NCI-H187 treated with DMSO at 0.1 percent for 48 hours (cell line): ENCODE measurements around the gene PMEPA1.

ENCODE experiments used
- DNase-seq: peaks from one replicate; lab custom pipeline; 2025; lab: John Stamatoyannopoulos, UW

PMEPA1 gene

DNA sequence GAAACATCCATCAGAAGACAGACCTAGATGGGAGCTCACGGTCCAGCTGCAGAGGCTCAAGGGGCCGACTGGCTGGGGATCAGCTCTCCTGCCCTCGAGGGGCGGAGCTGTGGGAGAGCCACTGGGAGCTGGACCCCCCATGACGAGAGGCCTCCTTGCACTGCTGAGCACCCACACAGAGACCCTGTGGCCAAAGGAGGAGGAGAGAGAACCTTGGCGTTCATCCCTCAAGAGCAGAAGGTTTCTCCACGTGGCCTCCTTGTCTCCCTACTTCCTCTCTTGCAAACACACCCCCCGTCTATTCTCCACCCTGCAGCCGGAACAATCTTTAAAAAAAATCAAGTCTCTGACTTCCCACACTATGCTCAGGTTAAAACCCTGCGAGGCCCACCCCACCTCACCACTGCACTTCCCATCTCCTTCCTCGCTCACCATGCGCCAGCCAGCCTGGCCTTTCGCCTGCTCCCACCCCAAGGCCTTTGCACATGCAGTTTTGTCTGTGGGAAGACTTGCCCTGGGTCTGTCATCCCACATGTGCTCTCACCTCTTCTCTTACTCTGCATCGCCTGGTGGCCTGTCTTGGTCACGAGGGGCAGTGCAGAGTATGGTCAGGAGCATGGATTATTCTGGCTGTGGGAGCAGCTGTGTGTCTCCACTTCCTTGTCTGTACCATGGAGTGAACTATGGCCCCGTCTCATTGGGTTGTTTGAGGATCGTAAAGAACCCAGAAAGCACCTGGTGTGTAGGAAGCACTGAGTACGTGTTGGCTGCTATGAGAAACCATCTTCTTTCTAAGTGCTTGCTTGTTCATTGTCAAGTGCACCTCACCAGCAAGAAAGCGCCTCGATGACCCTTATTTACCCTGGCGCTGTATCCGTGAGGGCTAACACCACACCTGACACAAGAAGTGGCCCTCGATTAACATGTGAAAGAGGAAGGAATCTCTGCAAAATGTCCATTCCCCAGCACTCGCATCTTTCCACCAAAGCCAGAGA lies 32.9 kb downstream of the PMEPA1 start:
- DNase-seq: peak; percentile 79

DNA sequence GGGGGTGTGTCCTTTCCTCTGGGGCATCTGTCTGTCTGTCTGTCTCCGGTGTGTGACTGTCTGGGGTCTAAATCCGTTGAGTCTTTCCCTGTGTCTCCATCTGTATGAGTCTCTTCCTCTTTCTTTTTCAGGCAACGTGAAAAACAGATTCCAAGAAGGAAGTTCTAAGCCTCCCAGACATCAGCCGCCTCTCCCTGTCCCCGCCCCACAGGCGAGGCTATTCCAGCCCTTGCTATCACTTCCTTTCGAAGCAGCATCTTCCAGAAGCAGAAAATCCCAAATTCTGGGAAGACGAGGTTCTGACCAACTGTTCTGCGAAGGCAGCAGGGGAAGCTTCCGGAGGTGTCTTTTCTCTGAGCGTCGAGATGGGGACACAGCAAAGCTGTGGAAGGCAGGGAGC lies 34.0 kb downstream of the PMEPA1 start:
- DNase-seq: no peak

DNA sequence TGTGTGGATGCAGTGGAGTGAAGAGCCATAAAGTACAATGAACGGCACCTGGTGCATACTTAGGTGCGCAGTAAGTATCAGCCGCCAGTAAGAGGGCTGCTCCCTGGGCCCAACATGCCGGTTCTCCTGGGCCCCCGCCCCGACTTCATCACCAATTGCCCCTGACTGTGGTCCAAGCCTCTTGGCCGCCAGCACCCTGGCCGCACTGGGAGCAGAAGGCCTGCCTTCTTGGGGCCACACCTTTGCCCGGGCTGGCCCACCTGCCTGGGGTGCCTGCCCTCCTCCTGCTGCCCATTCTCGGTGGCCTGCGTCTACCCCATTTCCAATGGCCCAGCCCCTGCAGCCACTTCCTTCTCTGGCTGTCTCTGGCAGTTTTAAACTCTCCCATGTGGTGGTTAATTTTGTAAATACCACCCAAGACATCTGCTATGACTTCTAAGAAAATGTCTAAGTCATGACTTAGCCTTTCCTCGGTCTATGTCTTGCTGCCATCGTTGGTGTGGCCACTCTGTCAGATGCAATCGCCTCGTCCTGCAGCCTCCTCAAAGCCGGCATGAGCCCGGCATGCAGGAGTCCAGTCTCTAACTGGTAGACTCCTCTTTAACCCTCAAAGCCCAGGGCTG lies 36.8 kb downstream of the PMEPA1 start:
- no peak for DNase-seq

DNA sequence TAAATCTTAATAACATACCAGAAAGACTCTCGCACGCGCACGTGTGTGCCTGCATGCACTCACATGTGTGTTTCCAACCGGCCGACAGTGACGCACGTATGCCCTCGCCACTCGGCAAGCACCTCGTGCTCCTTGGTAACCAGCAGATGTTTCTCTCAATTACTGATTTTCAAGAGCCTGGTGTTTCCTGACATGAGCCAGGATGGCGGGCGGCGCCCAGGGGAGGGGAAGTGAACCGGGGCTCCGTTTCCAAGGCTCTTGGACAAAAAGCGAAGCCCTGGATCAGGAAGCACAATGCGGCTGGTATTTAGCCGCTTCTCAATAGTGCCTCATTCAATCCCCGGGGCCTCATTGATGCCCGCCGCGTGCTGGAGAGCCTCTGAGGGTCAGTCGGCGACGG lies 37.7 kb downstream of the PMEPA1 start:
- peak; percentile 83 for DNase-seq

DNA sequence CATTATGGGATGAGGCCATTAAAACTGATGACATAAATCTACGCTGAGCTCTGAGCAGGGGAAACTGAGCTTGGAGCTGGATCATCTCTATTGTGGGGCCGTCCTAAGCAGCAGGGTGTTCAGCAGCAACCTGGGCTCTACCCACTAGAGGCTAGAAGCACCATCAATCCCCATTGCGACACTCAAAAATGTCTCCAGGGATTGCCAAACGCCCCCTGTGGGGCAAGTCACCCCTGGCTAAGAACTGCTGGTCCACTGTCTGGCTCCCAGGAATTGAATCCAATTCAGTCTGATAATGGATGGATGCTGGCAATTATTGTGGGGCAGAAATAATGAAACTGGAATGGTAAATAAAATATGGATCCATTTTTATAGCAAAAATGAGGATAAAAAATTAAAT lies 38.2 kb downstream of the PMEPA1 start:
- no peak for DNase-seq

DNA sequence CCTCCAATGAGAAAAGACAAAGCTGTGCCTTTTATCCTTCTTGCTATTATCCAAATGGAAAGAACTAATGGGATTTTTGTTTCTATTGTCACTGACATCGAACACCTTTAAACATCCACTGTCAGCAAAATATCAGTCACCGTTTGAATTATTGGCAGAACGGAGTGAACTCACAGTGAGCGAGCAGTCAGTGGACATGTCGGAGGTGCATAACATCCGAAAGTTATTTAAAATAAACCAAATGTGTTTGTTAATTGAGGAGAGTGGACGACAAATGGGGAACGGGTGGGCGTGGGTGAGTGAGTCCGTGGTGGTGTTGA lies 38.8 kb downstream of the PMEPA1 start:
- no peak for DNase-seq

DNA sequence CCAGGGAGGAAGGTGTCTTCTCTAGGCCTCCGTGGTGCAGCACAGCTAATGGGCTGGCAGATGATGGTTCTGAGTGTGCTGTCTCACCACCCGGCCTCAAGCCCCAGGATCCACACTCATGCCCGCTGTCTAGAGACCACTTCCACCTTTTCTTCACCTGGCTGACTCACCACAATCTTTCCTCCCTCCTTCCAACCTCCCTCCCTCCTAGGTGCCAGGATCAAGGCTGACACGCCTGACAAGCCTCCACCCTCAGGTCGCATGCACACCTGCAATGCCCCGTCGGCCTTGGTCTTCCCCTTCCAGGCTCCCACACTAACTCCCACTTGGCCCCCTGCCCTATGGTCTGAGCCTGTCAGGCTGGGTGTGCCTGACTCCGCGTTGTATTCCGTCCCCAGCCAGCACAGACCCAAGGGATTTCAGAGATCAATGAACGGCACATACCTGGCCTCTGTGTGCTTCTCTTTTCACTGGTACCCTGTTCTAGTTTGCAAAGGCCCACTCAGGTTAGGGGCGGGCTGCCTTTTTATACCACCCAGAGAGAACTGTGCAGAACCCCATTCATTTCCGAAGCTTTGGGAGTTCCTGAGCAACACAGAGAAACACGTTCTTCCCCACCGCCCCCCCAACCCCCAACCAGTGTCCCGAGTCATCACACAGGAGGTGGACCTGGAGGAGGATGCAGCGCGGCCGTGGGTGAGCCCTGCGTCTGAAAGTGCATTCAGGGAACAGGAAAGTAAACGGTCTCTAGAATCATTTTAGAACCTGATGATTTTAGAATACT lies 39.3 kb downstream of the PMEPA1 start:
- no peak for DNase-seq

DNA sequence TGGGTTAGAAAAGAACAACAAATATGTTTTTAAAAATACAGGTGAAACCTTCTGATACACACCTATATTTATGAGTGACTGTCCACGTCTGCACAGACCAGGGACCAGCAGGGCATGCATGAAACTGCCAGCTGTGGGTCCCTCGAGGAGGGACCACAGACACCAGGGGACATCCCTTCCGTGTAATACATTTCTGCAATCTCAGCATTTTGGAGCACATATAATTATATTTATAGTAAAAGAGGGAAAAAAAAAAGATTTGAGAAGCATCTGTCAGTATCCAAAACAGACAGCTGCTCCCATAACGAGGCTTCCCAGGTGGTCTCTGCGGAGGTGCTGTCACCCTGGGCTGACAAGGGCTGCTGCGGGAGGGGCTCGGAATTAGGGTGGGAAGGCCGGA lies 40.2 kb downstream of the PMEPA1 start:
- DNase-seq: no peak

DNA sequence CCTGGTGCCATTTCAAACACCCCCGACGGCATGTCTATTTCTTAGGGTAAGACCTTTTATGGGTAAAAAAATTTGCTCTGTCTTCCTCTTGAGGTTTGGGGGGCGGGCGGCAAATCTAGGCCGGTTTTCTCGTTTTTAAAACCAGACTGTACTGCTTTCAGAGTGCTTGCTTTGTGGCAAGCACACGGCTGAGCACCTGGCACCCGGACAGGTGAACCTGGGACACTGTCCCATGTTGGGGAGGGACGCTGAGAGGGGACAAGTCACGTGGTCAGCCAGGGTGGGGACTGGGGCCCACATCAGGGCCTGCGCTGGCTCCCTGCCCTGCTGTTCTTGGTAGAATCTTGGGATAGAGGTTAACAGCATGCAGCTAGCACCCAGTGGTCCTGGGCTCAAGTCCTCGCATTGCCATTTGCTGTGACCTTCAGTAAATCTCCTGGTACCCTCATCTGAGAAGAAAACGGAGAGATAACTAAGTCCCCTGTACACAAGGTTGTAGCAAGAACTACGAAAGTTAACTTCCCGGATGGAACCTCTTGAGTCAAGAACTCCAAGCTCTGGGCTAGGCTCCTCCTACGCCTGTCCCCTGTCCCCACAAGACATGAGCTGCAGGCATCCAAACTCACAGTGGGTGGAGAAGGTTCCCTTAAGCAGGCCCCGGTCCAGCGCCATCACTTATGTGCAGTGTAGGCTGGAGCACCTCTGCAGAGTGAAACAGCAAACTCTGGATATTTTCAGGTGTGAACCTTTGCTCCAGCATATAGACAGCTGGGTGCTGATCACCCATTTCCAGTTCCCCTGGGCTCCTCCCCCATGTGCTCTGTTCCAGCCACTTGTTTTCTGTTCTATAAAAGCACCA lies 41.7 kb downstream of the PMEPA1 start:
- DNase-seq: no peak

DNA sequence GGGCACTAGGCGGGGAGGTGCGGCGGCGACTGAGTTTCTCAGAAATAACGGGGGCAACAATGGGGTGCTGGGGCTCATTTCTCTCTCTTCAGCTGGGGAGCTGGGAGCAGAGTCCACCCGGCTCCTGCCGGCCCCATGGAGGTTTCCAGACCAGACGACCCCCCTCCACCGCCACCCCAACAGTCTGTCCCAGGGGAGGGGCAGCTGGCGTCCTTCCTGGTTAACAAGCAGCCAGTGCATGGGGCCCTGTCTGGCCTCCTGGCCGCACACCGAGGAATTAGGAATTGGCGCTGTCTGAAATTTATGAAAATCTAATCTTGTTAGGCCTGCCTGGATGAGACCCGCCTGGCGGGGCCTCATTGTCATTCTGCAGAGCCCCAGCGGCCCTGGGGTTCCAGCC lies 42.4 kb downstream of the PMEPA1 start:
- no peak for DNase-seq

DNA sequence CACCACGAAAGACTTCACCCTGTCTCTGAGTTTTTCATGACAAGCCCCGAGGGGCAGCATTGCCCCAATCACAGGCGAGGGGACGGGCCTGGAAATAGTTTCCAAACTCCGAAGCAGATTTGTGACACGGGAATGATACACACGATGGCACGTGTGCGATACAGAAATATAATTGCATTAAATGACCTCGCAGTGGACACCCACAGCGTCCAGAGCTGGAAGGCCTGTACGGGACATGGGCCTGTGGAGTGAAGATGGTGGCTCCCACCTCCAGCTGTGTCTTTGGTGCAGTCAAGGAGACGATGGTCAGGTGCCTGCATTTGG lies 43.0 kb downstream of the PMEPA1 start:
- DNase-seq: no peak

DNA sequence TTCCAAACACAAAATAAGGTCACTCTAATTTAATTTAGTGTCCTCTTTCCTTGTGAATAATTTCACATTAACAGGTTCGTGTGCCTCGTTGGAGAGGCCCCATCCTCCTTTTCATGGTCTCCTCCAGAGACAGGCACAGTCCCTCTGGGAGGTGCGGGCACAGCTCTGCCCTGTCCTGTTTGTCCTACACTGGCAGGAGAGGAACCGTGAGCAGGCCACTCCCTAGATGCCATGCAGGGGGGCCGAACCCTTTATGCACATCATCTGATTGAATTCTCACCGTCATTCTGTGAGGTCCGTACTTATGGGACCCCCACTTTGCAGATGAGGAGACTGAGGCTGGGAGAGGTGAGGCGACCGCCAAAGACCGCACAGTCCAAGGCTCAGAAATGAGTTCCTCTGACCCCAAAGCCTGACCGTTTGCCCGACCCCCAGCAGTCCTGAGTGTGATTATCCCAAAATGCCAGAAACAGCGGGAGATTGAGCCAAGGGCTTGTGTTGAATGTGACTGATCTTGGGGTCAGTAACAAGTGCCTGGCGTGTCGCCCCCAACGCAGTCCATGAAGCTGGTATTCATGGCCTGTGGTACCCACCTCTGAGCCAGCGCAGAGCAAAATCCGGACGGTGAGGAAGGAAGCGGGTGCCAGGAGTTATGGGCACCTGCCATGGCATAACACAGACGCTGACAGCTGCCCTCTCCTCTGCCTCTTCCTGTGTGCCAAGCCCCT lies 43.5 kb downstream of the PMEPA1 start:
- DNase-seq: no peak

DNA sequence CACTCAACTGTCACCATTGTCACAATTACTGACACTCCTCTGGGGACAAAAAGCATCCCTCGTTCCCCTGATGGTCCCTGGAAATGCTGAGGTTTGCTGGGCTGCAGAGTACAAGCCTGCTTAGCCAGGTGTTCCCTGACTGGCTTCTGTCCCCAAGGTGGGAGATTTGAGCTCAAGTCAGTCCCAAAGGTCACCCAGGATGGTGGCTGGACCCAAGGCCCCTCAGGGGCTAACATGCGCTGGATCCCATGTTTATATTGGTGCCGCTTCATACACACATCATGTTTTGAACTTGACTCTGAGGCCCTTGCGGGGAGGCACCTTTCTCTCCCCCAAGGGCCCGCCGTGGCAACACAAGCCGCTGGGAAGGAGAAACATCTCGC lies 44.2 kb downstream of the PMEPA1 start:
- no peak for DNase-seq

DNA sequence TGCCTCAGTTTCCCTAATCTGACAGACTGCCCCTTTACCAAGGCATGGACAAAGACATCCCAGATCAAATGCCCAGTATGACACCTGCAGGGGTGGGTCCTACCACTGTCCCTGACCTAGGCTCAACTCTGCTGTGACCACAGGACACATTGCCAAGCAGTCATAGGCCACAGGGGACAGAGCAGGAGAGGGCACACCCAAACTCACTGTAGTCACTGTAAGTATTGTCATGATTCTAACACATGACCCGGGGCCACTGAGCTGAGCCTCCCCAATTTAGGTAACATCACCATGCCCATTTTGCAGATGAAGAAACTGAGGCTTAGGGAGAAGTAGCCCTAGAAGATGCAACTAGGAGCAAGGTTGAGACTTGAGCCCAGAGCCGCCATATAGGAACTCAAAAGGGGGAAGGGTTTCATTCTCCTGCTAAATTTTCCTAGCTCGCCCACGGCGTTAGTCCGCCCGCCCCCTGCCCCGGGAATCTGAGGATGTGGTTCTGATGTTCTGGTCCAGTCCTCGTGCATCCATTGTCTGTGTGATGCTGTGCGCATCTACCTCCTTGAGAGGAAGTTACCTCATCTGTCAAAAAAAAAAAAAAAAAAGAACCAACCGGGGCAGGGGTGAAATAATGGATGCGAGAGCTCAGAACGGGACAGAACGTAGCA lies 44.8 kb downstream of the PMEPA1 start:
- DNase-seq: no peak

DNA sequence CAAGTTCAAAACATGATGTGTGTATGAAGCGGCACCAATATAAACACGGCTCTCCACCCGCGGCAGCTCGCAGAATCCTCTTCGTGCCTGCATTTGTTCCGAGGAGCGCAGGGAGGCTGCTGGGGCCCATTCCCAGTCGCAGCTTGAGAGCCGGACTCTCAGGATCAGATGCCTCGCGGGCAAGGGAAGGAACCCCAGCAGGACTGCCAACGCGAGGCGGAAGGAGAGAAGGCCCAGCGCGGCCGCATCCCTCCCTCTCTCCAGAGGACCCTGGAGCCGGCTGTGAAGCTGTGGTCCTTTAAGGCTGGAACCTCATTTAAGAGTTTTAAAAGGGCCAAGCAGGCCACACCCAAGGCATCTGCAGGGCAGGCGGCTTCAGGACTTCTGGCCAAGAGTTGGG lies 45.3 kb downstream of the PMEPA1 start:
- no peak for DNase-seq

DNA sequence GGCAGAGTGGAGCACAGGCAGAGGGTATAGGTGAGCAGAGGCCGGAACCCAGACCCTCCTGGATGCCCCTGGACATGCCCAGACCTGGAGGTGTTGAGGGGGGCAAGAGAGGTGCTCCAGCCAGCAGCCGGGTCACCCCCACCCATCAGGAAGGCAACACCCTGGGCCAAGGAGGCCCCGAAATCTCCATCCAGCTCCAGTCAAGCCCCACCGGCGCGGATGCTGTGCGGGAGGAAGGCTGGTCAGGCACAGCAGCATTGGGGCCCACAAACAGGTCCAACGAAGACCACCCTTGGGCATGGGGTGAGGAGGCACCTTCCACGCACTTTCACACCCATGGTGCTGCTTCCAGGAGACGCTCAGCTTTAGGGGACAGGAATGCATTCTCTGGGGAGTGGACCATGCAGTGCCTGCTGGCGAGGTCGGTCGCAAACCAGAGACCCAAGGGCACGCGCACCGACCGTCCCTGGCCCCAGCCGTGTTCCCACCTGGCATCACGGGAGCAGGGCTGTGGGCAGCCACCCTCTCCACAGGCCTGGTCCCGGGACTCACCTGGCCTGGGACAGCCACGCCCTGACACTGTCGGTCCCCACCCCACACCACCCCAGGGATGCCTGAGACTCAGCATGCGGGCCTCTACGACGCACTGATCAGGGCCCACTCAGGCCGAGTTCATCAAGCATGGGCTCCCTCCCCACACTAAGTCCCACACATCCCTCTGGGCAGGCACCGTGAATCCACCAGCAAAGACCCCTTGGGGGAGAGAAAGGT lies 45.9 kb downstream of the PMEPA1 start:
- DNase-seq: no peak

DNA sequence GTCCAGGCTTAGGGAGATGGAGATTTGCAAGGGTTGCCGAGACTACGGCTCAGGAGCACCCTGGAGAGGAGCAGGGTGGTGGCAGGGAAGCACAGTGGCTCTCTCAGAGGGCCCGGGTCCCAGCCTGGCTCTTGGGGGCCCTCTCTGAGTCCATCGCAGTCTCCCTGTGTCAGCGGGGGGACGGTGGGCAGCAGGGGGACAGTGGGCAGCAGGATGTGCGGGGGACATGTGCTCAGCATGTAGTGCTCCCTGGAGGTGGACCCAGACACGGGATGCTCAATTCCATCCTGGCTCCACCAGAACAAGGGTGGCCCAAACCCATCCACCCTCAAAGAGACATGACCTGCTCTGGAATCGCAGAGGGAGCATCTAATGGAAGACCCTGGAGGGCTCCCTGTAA lies 46.6 kb downstream of the PMEPA1 start:
- DNase-seq: no peak

DNA sequence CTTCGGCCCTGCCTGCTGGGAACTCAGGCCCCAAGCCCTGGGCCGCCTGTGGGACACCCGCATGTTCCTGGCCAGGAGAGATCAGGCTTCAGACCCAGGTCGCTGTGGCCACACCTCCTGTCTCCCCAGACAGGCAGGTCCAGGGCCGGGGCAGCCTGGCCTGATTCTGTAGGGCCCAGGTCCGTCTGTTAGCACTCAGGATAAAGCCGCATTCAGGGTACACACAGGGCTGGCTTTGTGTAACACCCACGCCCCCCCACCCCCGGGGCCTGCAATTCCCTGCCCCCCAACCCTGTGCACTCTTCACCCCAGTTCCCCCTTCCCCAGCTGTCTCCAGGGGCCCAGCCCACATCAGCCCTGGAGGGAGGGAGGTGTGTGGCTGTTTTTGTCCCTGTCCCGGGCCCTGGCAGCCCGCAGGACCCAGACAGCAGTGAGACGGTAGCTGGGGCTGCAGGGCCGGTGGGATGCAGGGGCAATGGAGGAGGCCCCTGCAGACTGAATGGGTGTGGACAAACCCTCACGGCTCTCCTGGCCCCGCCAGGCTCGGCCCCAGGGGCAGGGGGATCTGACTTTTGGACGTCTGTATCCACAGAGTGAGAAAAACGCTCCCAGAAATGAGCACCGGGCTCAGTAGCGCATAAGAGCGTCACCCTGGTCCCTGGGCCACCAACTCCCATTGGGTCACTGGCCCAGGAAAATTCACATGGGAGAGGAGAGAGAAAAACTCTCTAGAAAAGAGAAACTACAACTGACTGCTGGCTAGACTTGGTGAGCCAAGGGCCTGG lies 47.2 kb downstream of the PMEPA1 start:
- no peak for DNase-seq

DNA sequence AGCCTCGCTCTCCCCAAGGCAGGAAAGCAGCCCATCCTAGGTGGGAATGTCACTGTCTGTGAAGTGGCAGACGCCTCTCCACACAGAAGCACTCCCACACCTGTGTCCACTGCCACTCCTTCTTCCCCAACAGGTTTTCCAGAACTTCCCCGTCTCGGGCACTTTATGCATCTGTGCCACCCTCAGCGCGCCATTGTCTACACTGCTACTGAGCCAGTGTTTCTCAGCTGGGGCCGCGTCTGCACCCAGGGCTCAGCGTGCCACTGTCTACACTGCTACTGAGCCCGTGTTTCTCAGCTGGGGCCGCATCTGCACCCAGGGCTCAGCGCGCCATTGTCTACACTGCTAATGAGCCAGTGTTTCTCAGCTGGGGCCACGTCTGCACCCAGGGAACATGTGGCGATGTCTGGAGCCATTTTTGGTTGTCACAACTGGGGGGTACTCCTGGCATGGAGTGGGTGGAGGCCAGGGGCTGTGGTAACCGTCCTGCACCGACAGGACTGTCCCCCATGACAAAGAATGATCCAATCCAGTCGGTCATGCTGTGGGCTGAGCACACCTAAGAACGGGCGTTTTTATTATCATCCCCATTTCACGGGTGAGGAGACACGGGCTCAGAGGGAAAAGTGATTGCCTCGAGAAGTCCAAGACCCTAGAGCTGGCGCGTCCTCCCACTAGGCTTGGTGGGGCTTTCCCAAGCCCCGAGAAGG lies 47.9 kb downstream of the PMEPA1 start:
- DNase-seq: no peak
